Activated CD4-positive, CD25-positive, alpha-beta regulatory T cell (primary cell): Measurements from ENCODE around the gene ZDHHC24.

Experiments used
- DNase-seq, 4 experiments: peaks; one replicate each; lab custom pipeline; 2025; lab: John Stamatoyannopoulos, UW

Gene ZDHHC24

GRCh38 chr11:66497206-66497605 is 48.6 kb downstream of the ZDHHC24 start:
- DNase-seq: no peak

- DNase-seq: no peak
Observed at GRCh38 chr11:66495401-66495854, 50.4 kb downstream of the ZDHHC24 start.

- no peak for DNase-seq
Observed at GRCh38 chr11:66494935-66495334, 50.9 kb downstream of the ZDHHC24 start.

- no peak for DNase-seq
Observed at GRCh38 chr11:66494458-66494857, 51.4 kb downstream of the ZDHHC24 start.

GRCh38 chr11:66493130-66493529 is 52.7 kb downstream of the ZDHHC24 start:
- DNase-seq: no peak

DNA sequence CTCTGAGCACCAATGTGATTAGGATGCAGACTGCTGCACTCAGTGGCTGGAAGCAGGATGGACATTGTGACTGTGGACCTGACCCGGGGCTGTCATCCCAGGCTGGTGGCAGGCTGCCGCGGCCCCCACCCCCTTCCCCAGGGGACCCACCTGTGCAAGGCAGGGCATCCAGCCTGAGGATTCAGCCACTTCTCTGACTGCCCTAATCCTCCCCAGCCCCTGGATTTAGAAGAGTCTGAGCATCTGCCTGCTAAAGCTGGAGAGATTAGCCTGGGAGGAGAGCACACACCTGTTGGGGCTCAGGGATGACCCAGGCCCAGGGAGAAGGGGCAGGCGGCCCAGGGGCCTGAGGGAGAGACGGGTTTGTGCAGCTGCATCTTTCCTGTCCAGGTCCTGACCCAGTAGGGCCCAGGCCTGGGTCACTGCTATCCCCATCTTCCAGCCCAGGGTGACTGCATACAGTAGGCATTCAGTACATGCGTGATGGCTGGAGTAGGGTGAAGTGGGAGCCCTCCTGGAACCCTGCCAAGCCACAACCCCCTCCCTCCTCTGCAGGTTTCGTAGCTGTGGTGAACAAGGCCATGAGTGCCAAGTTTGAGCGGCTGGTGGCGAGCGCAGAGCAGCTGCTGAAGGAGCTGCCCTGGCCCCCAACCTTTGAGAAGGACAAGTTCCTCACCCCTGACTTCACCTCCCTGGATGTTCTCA is 53.5 kb downstream of the ZDHHC24 start:
- DNase-seq: no peak

- no peak for DNase-seq
Observed at GRCh38 chr11:66491315-66491935, 54.4 kb downstream of the ZDHHC24 start.

GRCh38 chr11:66489636-66490035 is 56.2 kb downstream of the ZDHHC24 start:
- no peak for DNase-seq

DNA sequence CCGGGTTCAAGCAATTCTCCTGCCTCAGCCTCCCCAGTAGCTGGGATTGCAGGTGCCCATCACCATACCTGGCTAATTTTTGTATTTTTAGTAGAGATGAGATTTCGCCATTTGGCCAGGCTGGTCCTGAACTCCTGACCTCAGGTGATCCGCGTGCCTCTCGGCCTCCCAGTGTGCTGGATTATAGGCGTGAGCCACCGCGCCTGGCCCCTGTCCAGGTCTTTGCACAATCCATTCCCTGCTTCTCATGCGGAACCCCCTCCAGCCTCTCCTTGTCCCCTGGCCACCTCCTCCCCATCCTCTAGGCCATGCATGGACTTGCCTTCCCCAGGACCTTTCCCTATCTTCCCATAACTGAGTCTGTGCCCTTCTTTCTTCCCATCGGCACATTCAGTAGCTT is 56.9 kb downstream of the ZDHHC24 start:
- DNase-seq: no peak

GRCh38 chr11:66484806-66485380 is 61.0 kb downstream of the ZDHHC24 start:
- no peak for DNase-seq

DNA sequence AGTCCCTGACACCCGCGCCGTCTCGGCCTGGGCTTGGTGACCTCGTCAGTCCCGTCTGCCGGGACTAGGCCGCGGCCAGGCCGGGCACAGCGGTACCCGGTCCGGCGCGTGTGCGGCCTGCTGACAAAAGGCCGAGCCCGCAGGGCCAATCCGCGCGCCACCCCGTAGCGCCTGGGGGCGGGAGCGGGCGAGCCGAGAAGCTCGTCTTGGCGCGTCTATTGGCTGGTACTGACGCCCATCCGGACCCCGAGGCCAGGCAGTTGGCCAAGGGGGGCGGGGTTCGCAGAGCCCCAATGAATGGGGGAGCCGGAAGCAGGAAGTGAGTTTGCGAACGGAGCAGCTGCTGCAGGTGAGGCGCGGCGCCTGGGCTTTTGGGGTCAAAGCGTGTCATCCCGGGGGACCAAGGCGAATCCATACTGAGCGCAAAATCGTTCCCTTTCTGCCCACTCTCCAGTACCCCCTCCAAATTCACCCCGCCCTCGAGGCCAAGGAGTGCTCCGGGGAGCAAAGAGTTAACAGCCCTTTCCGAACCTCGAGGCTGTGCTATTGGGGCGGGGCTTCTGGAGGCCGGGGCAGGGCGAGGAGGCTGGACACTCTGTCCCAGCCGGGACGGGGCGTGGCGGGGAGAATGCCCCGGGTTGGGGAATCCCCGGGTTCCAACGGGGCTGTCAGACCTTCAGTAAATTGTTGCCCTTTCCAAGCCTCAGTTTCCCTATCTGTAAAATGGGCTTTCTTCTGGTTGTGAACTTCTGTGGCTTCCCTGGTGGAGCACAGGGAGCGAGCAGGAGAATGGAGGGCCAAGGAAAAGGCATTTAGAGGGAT is 65.5 kb downstream of the ZDHHC24 start, which contains the start of gene DPP3:
Gene DPP3, plus strand, starts transcription at position 318 of the 822 bp plus-strand sequence. CDS start 1,767 bp downstream, outside the sequence.
- DNase-seq: peak; percentile 85 to 97 (median 93)

- DNase-seq: no peak
Observed at GRCh38 chr11:66479394-66480116, 66.3 kb downstream of the ZDHHC24 start.

- no peak for DNase-seq
Observed at GRCh38 chr11:66478729-66479393, 67.0 kb downstream of the ZDHHC24 start.

GRCh38 chr11:66477263-66478201 is 68.3 kb downstream of the ZDHHC24 start:
- no peak for DNase-seq

DNA sequence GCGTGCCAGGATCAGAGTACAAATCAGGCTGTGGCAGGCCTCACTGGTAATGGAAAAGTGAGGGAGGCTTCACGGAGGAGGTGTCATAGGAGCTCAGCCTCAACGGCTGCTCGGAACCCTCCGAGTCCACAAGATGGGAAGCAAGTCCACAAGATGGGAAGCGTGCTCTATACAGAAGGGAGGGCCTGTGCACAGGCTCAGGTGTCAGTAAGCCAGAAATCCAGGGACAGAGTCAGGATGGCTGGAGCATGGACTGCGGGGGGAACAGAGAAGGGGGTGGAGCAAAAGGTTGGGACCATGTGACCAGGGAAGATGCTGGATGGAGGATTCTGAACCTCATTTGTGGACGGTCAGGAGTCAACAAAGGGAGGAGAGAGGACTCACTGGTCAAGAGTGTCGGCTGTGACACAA is 69.0 kb downstream of the ZDHHC24 start:
- no peak for DNase-seq

DNA sequence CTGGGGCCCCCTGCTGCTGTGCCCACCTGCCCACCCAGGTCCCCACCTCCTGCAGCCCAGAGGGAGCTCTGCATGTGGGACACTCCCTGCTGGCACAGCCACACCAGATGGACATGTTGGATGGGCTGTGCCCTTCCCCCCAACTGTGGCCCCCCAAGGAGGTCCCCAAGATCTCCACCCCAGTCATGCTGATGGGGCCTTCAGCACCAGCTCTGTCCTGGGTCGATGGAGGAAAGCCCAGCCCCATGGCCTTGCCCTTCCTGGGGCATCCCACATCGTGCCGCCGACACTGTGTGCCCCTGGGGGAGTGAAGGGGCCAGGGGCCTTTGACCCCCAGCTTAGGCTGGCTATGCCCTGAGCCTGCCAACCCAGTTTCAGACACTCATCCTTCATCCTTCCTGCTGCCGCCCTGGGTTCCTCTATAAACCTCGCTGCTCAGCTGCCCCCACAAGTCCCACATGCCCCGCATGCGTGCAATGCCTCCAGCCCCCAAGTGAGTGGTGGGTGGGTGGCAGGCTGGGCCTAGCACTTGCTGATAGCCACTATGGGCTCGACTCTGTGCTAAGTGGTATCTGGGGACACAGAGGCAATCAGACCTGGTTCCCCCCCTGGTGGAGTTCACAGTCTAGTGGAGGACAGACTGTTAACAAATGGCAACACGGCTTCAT is 69.5 kb downstream of the ZDHHC24 start:
- no peak for DNase-seq

- DNase-seq: no peak
Observed at GRCh38 chr11:66475349-66476172, 70.3 kb downstream of the ZDHHC24 start.
